Measurements from ENCODE around the gene FPR3. TPM values are rescaled to one million over a fixed set of nuclear protein-coding genes. Genes with fewer than 3 reads are reported as not detected.

FPR3 gene
- total and polyA plus RNA-seq, 2 experiments from 2014 or later, result not detected

- H3K4me1 Mint-ChIP-seq, result no peaks in the 10 kb centered on the region; the same call in 1 of the 3 replicates
- ATAC-seq, result no peak
These were observed 29.9 kb upstream of the FPR3 start for GRCh38 chr19:51765086-51765485.

More at GRCh38 chr19:51765086-51765485, 29.9 kb upstream of the FPR3 start:
- Mint-ChIP-seq H3K4me3 (no peak overlapping the region), H3K27ac (no peak overlapping the region; the same call in 1 of the 2 replicates), H3K9me3 (peaks cover 42% of the 10 kb centered on the region), H3K36me3 (ENCODE audit: low read depth) (no peaks in the 10 kb centered on the region), H3K27me3 (ENCODE audit: insufficient read depth, low read depth, poor library complexity) (peaks cover 11% of the 10 kb centered on the region)
- Histone ChIP-seq H3K4me2 (no peak overlapping the region), H2AFZ (no peak overlapping the region), H3K79me2 (replicated peaks; ENCODE audit: insufficient read depth) (no peaks in the 10 kb centered on the region), H3K4me3 (no peak overlapping the region), H3F3A (replicated peaks; ENCODE audit: low read depth) (no peaks in the 10 kb centered on the region), H3K36me3 (ENCODE audit: insufficient read depth) (no peaks in the 10 kb centered on the region), H3K27me3 (ENCODE audit: insufficient read depth) (no peaks in the 10 kb centered on the region), H3K27ac (ENCODE audit: low read depth) (no peak overlapping the region), H3K9me2 (ENCODE audit: insufficient read depth) (peaks cover 7% of the 10 kb centered on the region; the same call in 1 of the 2 replicates), H4K20me1 (replicated peaks; ENCODE audit: insufficient read depth) (no peaks in the 10 kb centered on the region), H3K4me1 (ENCODE audit: insufficient read depth) (no peaks in the 10 kb centered on the region; the same call in 1 of the 2 replicates)
- TF ChIP-seq CTCF (conservative IDR thresholded peaks at IDR 0.05; ENCODE audit: low read depth in 2 of 2) (no peak), ZNF114 (CRISPR knock-in tag; IDR thresholded peaks at IDR 0.05) (no peak), ZNF331 (CRISPR knock-in tag; IDR thresholded peaks at IDR 0.05; ENCODE audit: low read depth) (no peak), REST (IDR thresholded peaks at IDR 0.05; ENCODE audit: unreplicated experiment) (no peak), EZH2phosphoT487 (IDR thresholded peaks at IDR 0.05; ENCODE audit: unreplicated experiment) (no peak), POLR2AphosphoS5 (IDR thresholded peaks at IDR 0.05; ENCODE audit: low read depth) (no peak), ETS1 (IDR thresholded peaks at IDR 0.05) (no peak)
- DNase-seq (ENCODE audit: low spot score), result no peak

Measured in GM23338 (cell line).